ENCODE data around the gene VPS41.

VPS41 gene

GRCh38 chr7:38736138-38736537 is 172.9 kb downstream of the VPS41 start:
- DNase-seq (ENCODE audit: low spot score): no peak

- no peak for DNase-seq (ENCODE audit: low spot score)
Measured at GRCh38 chr7:38731215-38731614, 177.8 kb downstream of the VPS41 start.

- DNase-seq (ENCODE audit: low spot score): no peak
Measured at GRCh38 chr7:38728145-38728544, 180.8 kb downstream of the VPS41 start.

GRCh38 chr7:38727184-38727940 is 181.6 kb downstream of the VPS41 start:
- no peak for DNase-seq (ENCODE audit: low spot score)

GRCh38 chr7:38723327-38723726 is 185.7 kb downstream of the VPS41 start:
- DNase-seq (ENCODE audit: low spot score): no peak

- DNase-seq (ENCODE audit: low spot score): no peak
Measured at GRCh38 chr7:38716397-38716796, 192.6 kb downstream of the VPS41 start.

- no peak for DNase-seq (ENCODE audit: low spot score)
Measured at GRCh38 chr7:38709123-38709522, 199.9 kb downstream of the VPS41 start.

GRCh38 chr7:38704751-38705150 is 204.2 kb downstream of the VPS41 start:
- DNase-seq (ENCODE audit: low spot score): no peak

GRCh38 chr7:38704041-38704547 is 204.9 kb downstream of the VPS41 start:
- no peak for DNase-seq (ENCODE audit: low spot score)

- no peak for DNase-seq (ENCODE audit: low spot score)
Measured at GRCh38 chr7:38703093-38703492, 205.9 kb downstream of the VPS41 start.

GRCh38 chr7:38702002-38702535 is 206.9 kb downstream of the VPS41 start:
- no peak for DNase-seq (ENCODE audit: low spot score)

- DNase-seq (ENCODE audit: low spot score): no peak
Measured at GRCh38 chr7:38700116-38700515, 208.9 kb downstream of the VPS41 start.

- no peak for DNase-seq (ENCODE audit: low spot score)
Measured at GRCh38 chr7:38699471-38699870, 209.5 kb downstream of the VPS41 start.

GRCh38 chr7:38694326-38694725 is 214.7 kb downstream of the VPS41 start:
- DNase-seq (ENCODE audit: low spot score): no peak

GRCh38 chr7:38686888-38687287 is 222.1 kb downstream of the VPS41 start:
- no peak for DNase-seq (ENCODE audit: low spot score)

- DNase-seq (ENCODE audit: low spot score): no peak
Measured at GRCh38 chr7:38685851-38686250, 223.1 kb downstream of the VPS41 start.

- DNase-seq (ENCODE audit: low spot score): no peak
Measured at GRCh38 chr7:38682606-38683005, 226.4 kb downstream of the VPS41 start.

- no peak for DNase-seq (ENCODE audit: low spot score)
Measured at GRCh38 chr7:38681882-38682281, 227.1 kb downstream of the VPS41 start.

- DNase-seq (ENCODE audit: low spot score): no peak
Measured at GRCh38 chr7:38679419-38679818, 229.6 kb downstream of the VPS41 start.

GRCh38 chr7:38678698-38679054 is 230.3 kb downstream of the VPS41 start:
- no peak for DNase-seq (ENCODE audit: low spot score)

- DNase-seq (ENCODE audit: low spot score): no peak
Measured at GRCh38 chr7:38677981-38678697, 230.9 kb downstream of the VPS41 start.

GRCh38 chr7:38675494-38676106 is 233.4 kb downstream of the VPS41 start:
- DNase-seq (ENCODE audit: low spot score): no peak

All from SK-N-DZ (cell line).